Measurements from ENCODE around the gene TRHDE. TPM values are rescaled to one million over a fixed set of nuclear protein-coding genes. Genes with fewer than 3 reads are reported as not detected.

Gene TRHDE
- total RNA-seq, 1 donor from 2014 or later: 16.7 TPM

- TF ChIP-seq, protein P1, sequence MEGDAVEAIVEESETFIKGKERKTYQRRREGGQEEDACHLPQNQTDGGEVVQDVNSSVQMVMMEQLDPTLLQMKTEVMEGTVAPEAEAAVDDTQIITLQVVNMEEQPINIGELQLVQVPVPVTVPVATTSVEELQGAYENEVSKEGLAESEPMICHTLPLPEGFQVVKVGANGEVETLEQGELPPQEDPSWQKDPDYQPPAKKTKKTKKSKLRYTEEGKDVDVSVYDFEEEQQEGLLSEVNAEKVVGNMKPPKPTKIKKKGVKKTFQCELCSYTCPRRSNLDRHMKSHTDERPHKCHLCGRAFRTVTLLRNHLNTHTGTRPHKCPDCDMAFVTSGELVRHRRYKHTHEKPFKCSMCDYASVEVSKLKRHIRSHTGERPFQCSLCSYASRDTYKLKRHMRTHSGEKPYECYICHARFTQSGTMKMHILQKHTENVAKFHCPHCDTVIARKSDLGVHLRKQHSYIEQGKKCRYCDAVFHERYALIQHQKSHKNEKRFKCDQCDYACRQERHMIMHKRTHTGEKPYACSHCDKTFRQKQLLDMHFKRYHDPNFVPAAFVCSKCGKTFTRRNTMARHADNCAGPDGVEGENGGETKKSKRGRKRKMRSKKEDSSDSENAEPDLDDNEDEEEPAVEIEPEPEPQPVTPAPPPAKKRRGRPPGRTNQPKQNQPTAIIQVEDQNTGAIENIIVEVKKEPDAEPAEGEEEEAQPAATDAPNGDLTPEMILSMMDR (IDR thresholded peaks at IDR 0.05; ENCODE audit: partially characterized antibody, unreplicated experiment): no peak
- Mint-ChIP-seq H3K4me1 (ENCODE audit: low read depth, unreplicated experiment) (peaks cover 5% of the 10 kb centered on the region), H3K27ac (ENCODE audit: unreplicated experiment) (no peak overlapping the region), H3K4me3 (ENCODE audit: unreplicated experiment) (no peak overlapping the region), H3K27me3 (ENCODE audit: unreplicated experiment) (peaks cover 2% of the 10 kb centered on the region), H3K9me3 (ENCODE audit: unreplicated experiment) (no peaks in the 10 kb centered on the region), H3K36me3 (ENCODE audit: unreplicated experiment) (peaks cover 3% of the 10 kb centered on the region)
- DNase-seq: no peak
Measured at GRCh38 chr12:72716221-72716620, 444.1 kb downstream of the TRHDE start.

- Mint-ChIP-seq H3K9me3 (ENCODE audit: unreplicated experiment) (no peaks in the 10 kb centered on the region), H3K27me3 (ENCODE audit: unreplicated experiment) (peaks cover 2% of the 10 kb centered on the region), H3K4me3 (ENCODE audit: unreplicated experiment) (no peak overlapping the region), H3K4me1 (ENCODE audit: low read depth, unreplicated experiment) (peaks cover 5% of the 10 kb centered on the region), H3K36me3 (ENCODE audit: unreplicated experiment) (peaks cover 9% of the 10 kb centered on the region), H3K27ac (ENCODE audit: unreplicated experiment) (no peak overlapping the region)
- TF ChIP-seq, protein P1 (IDR thresholded peaks at IDR 0.05; ENCODE audit: partially characterized antibody, unreplicated experiment): no peak
- DNase-seq: no peak
Measured at GRCh38 chr12:72717036-72717435, 444.9 kb downstream of the TRHDE start.
